H1 (cell line): Measurements from ENCODE around the gene GADD45A. TPM values are rescaled to one million over a fixed set of nuclear protein-coding genes. Genes with fewer than 3 reads are reported as not detected.
A peak's percentile ranks its signal among the peaks of the same experiment; 100 is the strongest.

ENCODE experiments used
- CTCF ChIA-PET: fragments of 300-600 bp; sonication (Branson Sonifier 250); formaldehyde crosslinking; loops from one replicate; lab custom pipeline; 2021; ENCODE audit not compliant: partially characterized antibody; lab: Charles Lee
- POLR2A ChIA-PET: fragments of 300-600 bp; sonication (Branson Sonifier 250); formaldehyde crosslinking; loops from one replicate; lab custom pipeline; 2021; ENCODE audit warnings: inconsistent platforms; ENCODE audit not compliant: partially characterized antibody; lab: Charles Lee
- DNase-seq, 2 experiments: peaks; one replicate each; pipeline versions ENCODE4 v3.0.0 to v3.0.0-alpha.2; 2010 to 2022; ENCODE audit warnings: low spot score in 2 of 2, low read depth in 1 of 2, mixed read lengths in 1 of 2
- FAIRE-seq: peaks from 2 replicates; lab custom pipeline; 2011; peaks lifted over from hg19 to GRCh38; lab: Jason Lieb, UNC
- H2AFZ ChIP-seq: 2 replicates; pipeline ENCODE4 v1.8.1; 2012; ENCODE audit warnings: low read length, inconsistent platforms
- H2AK5ac ChIP-seq: 2 replicates; pipeline ENCODE4 v1.6.1; 2013; ENCODE audit warnings: low read depth, low read length
- H2BK120ac ChIP-seq: replicated peaks from 2 replicates; pipeline ENCODE3; 2013; ENCODE audit warnings: low read depth, low read length, inconsistent platforms
- H2BK12ac ChIP-seq: 2 replicates; pipeline ENCODE4 v1.6.1; 2013; ENCODE audit warnings: low read depth, low read length
- H2BK15ac ChIP-seq: 2 replicates; pipeline ENCODE4 v1.6.1; 2013; ENCODE audit warnings: low read length
- H2BK20ac ChIP-seq: 2 replicates; pipeline ENCODE4 v1.6.1; 2013; ENCODE audit warnings: low read length
- H2BK5ac ChIP-seq: 2 replicates; pipeline ENCODE4 v1.6.1; 2013; ENCODE audit warnings: low read depth, low read length
- H3K14ac ChIP-seq: 2 replicates; pipeline ENCODE4 v1.6.1; 2013; ENCODE audit warnings: inconsistent platforms; ENCODE audit not compliant: insufficient read length
- H3K18ac ChIP-seq: 2 replicates; pipeline ENCODE4 v1.6.1; 2013; ENCODE audit warnings: low read length; ENCODE audit errors: extremely low read depth
- H3K23ac ChIP-seq: 2 replicates; pipeline ENCODE4 v1.6.1; 2013; ENCODE audit warnings: inconsistent platforms; ENCODE audit not compliant: insufficient read length
- H3K23me2 ChIP-seq: 2 replicates; pipeline ENCODE4 v1.6.1; 2013; ENCODE audit warnings: low read depth, low read length
- H3K27ac ChIP-seq: 2 replicates; pipeline ENCODE4 v1.6.1; 2011; ENCODE audit warnings: low read depth, low read length, inconsistent platforms
- H3K27me3 ChIP-seq, 4 experiments: replicated peaks in 1 of 4; 1 replicate in 1 of 4; 2 replicates in 3 of 4; pipeline versions ENCODE4 v1.6.1 to v1.8.1; 2011 to 2013; ENCODE audit warnings: low read length in 3 of 4, mild to moderate bottlenecking in 3 of 4, inconsistent platforms in 2 of 4, mixed read lengths in 2 of 4, moderate library complexity in 1 of 4; ENCODE audit not compliant: control insufficient read depth in 3 of 4, insufficient read depth in 3 of 4; ENCODE audit errors: extremely low read depth in 1 of 4
- H3K36me3 ChIP-seq, 4 experiments: 2 replicates each; pipeline versions ENCODE4 v1.6.1 to v1.8.1; 2011 to 2013; ENCODE audit warnings: mild to moderate bottlenecking in 4 of 4, low read length in 3 of 4, moderate library complexity in 2 of 4, control low read depth in 1 of 4, inconsistent platforms in 1 of 4; ENCODE audit not compliant: insufficient read depth in 4 of 4, control insufficient read depth in 2 of 4
- H3K4ac ChIP-seq: replicated peaks from 2 replicates; pipeline ENCODE3; 2013; ENCODE audit warnings: low read length, low read depth, mixed read lengths, inconsistent platforms; ENCODE audit not compliant: insufficient read length
- H3K4me1 ChIP-seq, 4 experiments: replicated peaks in 1 of 4; 1 replicate in 1 of 4; 2 replicates in 3 of 4; pipeline versions ENCODE4 v1.6.1 to v1.8.1; 2011 to 2013; ENCODE audit warnings: low read length in 3 of 4, inconsistent platforms in 2 of 4, mixed read lengths in 1 of 4; ENCODE audit not compliant: insufficient read depth in 4 of 4, control insufficient read depth in 3 of 4
- H3K4me2 ChIP-seq, 2 experiments: 2 replicates each; pipeline versions ENCODE4 v1.6.1 to v1.8.1; 2011 to 2013; ENCODE audit warnings: low read depth in 2 of 2, low read length in 2 of 2, control low read depth in 1 of 2, inconsistent platforms in 1 of 2, mild to moderate bottlenecking in 1 of 2; ENCODE audit not compliant: insufficient read depth in 1 of 2
- H3K4me3 ChIP-seq, 4 experiments: fragments of 200-600, 300-600 bp in 1 of 4; sonication (generic), shearing (Covaris generic), sonication (Bioruptor Twin) in 1 of 4; 2 replicates each; pipeline versions ENCODE4 v1.5.1 to v1.8.1; 2011 to 2016; ENCODE audit warnings: low read length in 4 of 4, low read depth in 3 of 4, control low read depth in 2 of 4, inconsistent platforms in 2 of 4, mild to moderate bottlenecking in 2 of 4, mixed read lengths in 1 of 4, moderate library complexity in 1 of 4; ENCODE audit not compliant: insufficient read depth in 2 of 4; ENCODE audit errors: extremely low read depth in 1 of 4
- H3K56ac ChIP-seq: replicated peaks from 2 replicates; pipeline ENCODE3; 2013; ENCODE audit warnings: low read depth, mild to moderate bottlenecking, mixed read lengths, low read length, inconsistent platforms; ENCODE audit not compliant: insufficient read length
- H3K79me1 ChIP-seq: 2 replicates; pipeline ENCODE4 v1.6.1; 2013; ENCODE audit warnings: low read depth, low read length, control low read depth
- H3K79me2 ChIP-seq, 2 experiments: 2 replicates each; pipeline versions ENCODE4 v1.6.1 to v1.8.1; 2012 to 2013; ENCODE audit warnings: low read length in 2 of 2, mild to moderate bottlenecking in 2 of 2, inconsistent platforms in 1 of 2; ENCODE audit not compliant: insufficient read depth in 2 of 2, control insufficient read depth in 1 of 2
- H3K9ac ChIP-seq, 4 experiments: replicated peaks in 1 of 4; 1 replicate in 1 of 4; 2 replicates in 3 of 4; pipeline versions ENCODE4 v1.6.1 to v1.8.1; 2011 to 2013; ENCODE audit warnings: low read depth in 3 of 4, low read length in 3 of 4, control low read depth in 2 of 4, mild to moderate bottlenecking in 2 of 4, moderate library complexity in 2 of 4, inconsistent platforms in 1 of 4; ENCODE audit errors: extremely low read depth in 1 of 4
- H3K9me3 ChIP-seq, 2 experiments: 2 replicates each; pipeline versions ENCODE4 v1.6.1 to v1.8.1; 2012 to 2013; ENCODE audit warnings: mild to moderate bottlenecking in 2 of 2, moderate library complexity in 2 of 2, control low read depth in 1 of 2, inconsistent platforms in 1 of 2, low read depth in 1 of 2, low read length in 1 of 2, mixed read lengths in 1 of 2; ENCODE audit not compliant: insufficient read depth in 2 of 2
- H4K20me1 ChIP-seq, 2 experiments: replicated peaks in 1 of 2; 2 replicates each; pipeline versions ENCODE3 to v1.8.1; 2011 to 2013; ENCODE audit warnings: inconsistent platforms in 2 of 2, low read length in 2 of 2, mild to moderate bottlenecking in 1 of 2; ENCODE audit not compliant: insufficient read depth in 2 of 2, control insufficient read depth in 1 of 2
- H4K5ac ChIP-seq: 2 replicates; pipeline ENCODE4 v1.6.1; 2013; ENCODE audit warnings: low read length, low read depth, mixed read lengths, inconsistent platforms; ENCODE audit not compliant: insufficient read length
- H4K8ac ChIP-seq: 2 replicates; pipeline ENCODE4 v1.8.0; 2013; ENCODE audit warnings: mild to moderate bottlenecking, moderate library complexity, low read length, inconsistent platforms; ENCODE audit not compliant: insufficient read depth; ENCODE audit errors: extremely low read depth
- H4K91ac ChIP-seq: replicated peaks from 2 replicates; pipeline ENCODE3; 2013; ENCODE audit warnings: low read length, mixed read lengths, inconsistent platforms; ENCODE audit not compliant: insufficient read length
- GABPA ChIP-seq: IDR thresholded peaks from 2 replicates; pipeline ENCODE4 v1.6.1; 2011; ENCODE audit warnings: mild to moderate bottlenecking, low read length, moderate library complexity, borderline replicate concordance; ENCODE audit not compliant: insufficient read depth
- NRF1 ChIP-seq: IDR thresholded peaks from 2 replicates; pipeline ENCODE4 v1.6.1; 2011; ENCODE audit warnings: mild to moderate bottlenecking, low read depth, low read length, improper control_type of control experiment
- WGBS, 2 experiments: shearing (Covaris generic) in 1 of 2; methylation state at CpG; one replicate each; pipeline versions ENCODE4 v1.1.6 to v1.1.7; 2013 to 2015; ENCODE audit warnings: low lambda C conversion rate in 2 of 2, mixed read lengths in 2 of 2, inconsistent platforms in 1 of 2, low coverage in 1 of 2, missing lambda C conversion rate in 1 of 2; ENCODE audit not compliant: insufficient replicate concordance in 2 of 2, insufficient coverage in 1 of 2, insufficient read length in 1 of 2; ENCODE audit errors: extremely low coverage in 1 of 2, missing lambda C conversion rate in 1 of 2; 5-methylcytosine and 5-hydroxymethylcytosine counted together
- polyA plus RNA-seq, 7 experiments: library from polyadenylated mRNA; depleted of rRNA in 3 of 7; stranded (reverse) in 5 of 7; unstranded in 2 of 7; fragments of >200 nt in 5 of 7; fragments of 200-250 nt in 2 of 7; gene quantifications; 1 replicate in 5 of 7; 2 replicates in 1 of 7; 4 replicates in 1 of 7; pipeline versions ENCODE4 v1.2.1 to v1.2.3, GENCODE V29; 2011 to 2013; ENCODE audit warnings: missing spikeins in 2 of 7, mixed read lengths in 2 of 7
- total RNA-seq: library from RNA; stranded (reverse); fragmentation: NEBNext Ultra II Directional; extraction: Animal tissue kit (Norgen Biotek cat#: 25700); gene quantifications from 2 replicates; pipeline ENCODE4 v1.2.1, GENCODE V29; 2021

The GADD45A gene
- total and polyA plus RNA-seq, 2 of the 8 experiments (the other 6 are each of a cell fraction or from before 2014, with no cell fraction given): 7.6 to 15.6 TPM

DNA sequence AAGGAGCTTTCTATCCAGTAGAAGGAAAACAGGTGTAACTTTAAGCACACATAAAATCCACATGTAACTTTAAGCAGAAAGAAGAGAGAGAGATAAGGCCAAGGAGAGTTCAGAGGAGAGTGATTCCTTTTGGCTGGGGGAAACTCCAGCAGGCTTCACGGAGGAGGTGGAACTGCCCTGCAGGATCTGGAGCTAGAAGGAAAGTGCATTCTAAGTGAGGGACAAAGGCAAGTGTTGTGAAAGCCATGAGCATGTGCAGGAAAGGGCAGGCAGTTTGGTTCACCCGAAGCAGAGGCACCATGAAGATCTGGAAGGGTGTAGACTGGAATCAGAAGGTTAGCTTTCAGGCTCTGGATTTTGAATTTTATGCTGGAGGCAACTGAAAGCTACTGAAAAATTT lies 46.3 kb downstream of the GADD45A start:
- no peak for FAIRE-seq
- WGBS, 2 experiments: 65% methylated on average over 2 of the region's 2 CpGs; no CpG with 5 or more reads in 1 of the 2 experiments
- H2BK120ac ChIP-seq: no peak overlapping the region

More for the DNA sequence above, 46.3 kb downstream of the GADD45A start:
- H3K4ac ChIP-seq: no peak overlapping the region
- no peaks in the 10 kb centered on the region for H4K20me1 ChIP-seq
- ChIA-PET POLR2A (interaction anchor here (1.3 kb wide), 1 partner anchor 16 kb away, joined by 3 read pairs; no protein-coding TSS in a partner anchor), CTCF (interaction anchor here (1.1 to 2.4 kb wide), 8 partner anchors 9 to 207 kb away, joined by 3 to 7 read pairs (median 4); no protein-coding TSS in a partner anchor)
- H3K14ac ChIP-seq: no peak overlapping the region
- no peaks in the 10 kb centered on the region for H3K27me3 ChIP-seq
- H3K9ac ChIP-seq: no peak overlapping the region
- no peak overlapping the region for H3K23ac ChIP-seq
- no peak overlapping the region for H2BK15ac ChIP-seq
- no peak overlapping the region for H2AK5ac ChIP-seq
- H3K27ac ChIP-seq: no peak overlapping the region
- no peak overlapping the region for H2BK12ac ChIP-seq
- H4K8ac ChIP-seq: no peak overlapping the region
- H4K5ac ChIP-seq: no peak overlapping the region
- H3K9me3 ChIP-seq: no peaks in the 10 kb centered on the region
- no peak overlapping the region for H2BK5ac ChIP-seq
- H3K4me1 ChIP-seq: peaks cover 0 to 10% (median 3%) of the 10 kb centered on the region in 4 experiments; a peak in 6 of 7 replicates
- H3K4me3 ChIP-seq: no peak overlapping the region
- TF ChIP-seq NRF1 (0 out of 2 replicates have a peak, but pooled peaks have one; percentile 4), GABPA (no peak)
- H3K18ac ChIP-seq: no peak overlapping the region
- H3K4me2 ChIP-seq: no peak overlapping the region
- H3K79me2 ChIP-seq: no peaks in the 10 kb centered on the region
- H3K56ac ChIP-seq: no peak overlapping the region
- no peak for DNase-seq
- H3K23me2 ChIP-seq: no peaks in the 10 kb centered on the region
- H3K79me1 ChIP-seq: no peaks in the 10 kb centered on the region; the same call in 1 of the 2 replicates
- H2BK20ac ChIP-seq: no peak overlapping the region
- H2AFZ ChIP-seq: no peak overlapping the region
- no peaks in the 10 kb centered on the region for H3K36me3 ChIP-seq
- no peak overlapping the region for H4K91ac ChIP-seq
